Measurements from ENCODE around the gene TAAR2. TPM values are rescaled to one million over a fixed set of nuclear protein-coding genes. Genes with fewer than 3 reads are reported as not detected.
"Not testable (repeated sequence)": the region's sequence is repeated elsewhere in the genome, so short reads cannot be mapped to it uniquely, and the experiment has no call there.

Gene TAAR2
- total RNA-seq, 4 donors from 2014 or later = not detected

DNA sequence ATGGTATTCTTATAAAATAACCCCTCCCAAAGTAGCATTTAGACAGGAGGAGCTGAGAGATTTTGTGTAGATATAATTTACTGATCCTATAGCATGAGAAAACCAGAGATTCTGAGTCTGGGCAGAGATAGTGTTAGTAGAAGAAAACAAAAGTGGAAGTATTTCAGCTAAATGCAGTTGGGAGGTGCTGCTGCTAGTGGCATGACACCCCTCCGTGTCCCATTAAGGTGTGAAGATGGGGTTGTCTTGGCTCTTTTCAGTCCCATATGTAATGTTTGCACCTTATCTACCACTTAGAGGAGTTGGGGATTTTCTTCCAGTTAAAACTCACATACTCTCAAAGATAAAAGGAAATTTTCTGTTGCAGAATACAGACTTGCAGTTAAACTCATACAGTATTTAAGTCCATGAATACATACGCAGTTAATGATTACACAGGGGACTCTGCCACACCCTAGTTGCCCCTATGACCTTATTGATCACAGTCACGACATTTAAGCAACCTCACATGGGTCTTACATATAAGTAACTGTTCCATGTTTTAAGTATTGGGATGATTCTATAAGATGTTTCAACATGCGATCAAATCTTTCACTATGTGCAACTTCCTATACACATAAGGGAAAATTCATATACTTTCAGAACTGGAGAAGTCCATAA, 11.5 kb downstream of the TAAR2 start:
- Histone ChIP-seq H3K4me1 (peaks cover 0 to 7% (median 0%) of the 10 kb centered on the region in 3 donors), H3K4me3 (no peak overlapping the region), H3K9me3 (no peaks in the 10 kb centered on the region), H3K36me3 (no peaks in the 10 kb centered on the region), H3K27ac (no peak overlapping the region), H3K27me3 (no peaks in the 10 kb centered on the region)
- TF ChIP-seq, protein P1, sequence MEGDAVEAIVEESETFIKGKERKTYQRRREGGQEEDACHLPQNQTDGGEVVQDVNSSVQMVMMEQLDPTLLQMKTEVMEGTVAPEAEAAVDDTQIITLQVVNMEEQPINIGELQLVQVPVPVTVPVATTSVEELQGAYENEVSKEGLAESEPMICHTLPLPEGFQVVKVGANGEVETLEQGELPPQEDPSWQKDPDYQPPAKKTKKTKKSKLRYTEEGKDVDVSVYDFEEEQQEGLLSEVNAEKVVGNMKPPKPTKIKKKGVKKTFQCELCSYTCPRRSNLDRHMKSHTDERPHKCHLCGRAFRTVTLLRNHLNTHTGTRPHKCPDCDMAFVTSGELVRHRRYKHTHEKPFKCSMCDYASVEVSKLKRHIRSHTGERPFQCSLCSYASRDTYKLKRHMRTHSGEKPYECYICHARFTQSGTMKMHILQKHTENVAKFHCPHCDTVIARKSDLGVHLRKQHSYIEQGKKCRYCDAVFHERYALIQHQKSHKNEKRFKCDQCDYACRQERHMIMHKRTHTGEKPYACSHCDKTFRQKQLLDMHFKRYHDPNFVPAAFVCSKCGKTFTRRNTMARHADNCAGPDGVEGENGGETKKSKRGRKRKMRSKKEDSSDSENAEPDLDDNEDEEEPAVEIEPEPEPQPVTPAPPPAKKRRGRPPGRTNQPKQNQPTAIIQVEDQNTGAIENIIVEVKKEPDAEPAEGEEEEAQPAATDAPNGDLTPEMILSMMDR (IDR thresholded peaks at IDR 0.05) = no peak
- no peak for TF ChIP-seq POLR2A (IDR thresholded peaks at IDR 0.05)
- 56 to 64% methylated on average over 3 to 4 of the region's 4 CpGs for WGBS, 2 donors
- DNase-seq = no peak
- intact Hi-C loops (cut with DNase I) = no loop called here

DNA sequence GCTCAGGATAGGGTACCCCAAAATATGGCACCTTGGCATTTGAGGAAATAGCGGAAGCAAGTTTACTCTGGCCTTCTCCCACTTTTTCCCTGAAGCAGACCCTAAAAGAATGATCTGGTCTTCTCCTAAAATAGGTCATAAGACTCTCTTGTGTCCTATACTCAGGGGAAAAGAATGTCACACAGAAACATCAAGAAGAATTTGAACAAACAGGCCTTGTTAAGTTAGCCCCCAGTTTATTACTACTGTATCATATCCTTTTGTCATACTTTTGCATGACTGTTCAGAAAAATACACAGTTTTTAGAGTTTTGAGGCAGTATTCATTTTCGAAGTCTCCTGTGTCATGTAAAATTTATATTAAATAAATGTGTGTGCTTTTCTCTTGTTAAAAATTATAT, 12.5 kb downstream of the TAAR2 start:
- DNase-seq = no peak
- no peaks in the 10 kb centered on the region for H3K36me3 ChIP-seq
- no peaks in the 10 kb centered on the region for H3K27me3 ChIP-seq
- intact Hi-C loops (cut with DNase I) = no loop called here
- no peak overlapping the region for H3K27ac ChIP-seq
- no peaks in the 10 kb centered on the region for H3K9me3 ChIP-seq
- 84 to 98% methylated on average over 2 of the region's 2 CpGs for WGBS, 2 donors
- H3K4me3 ChIP-seq = no peak overlapping the region
- no peak for TF ChIP-seq POLR2A (IDR thresholded peaks at IDR 0.05)
- TF ChIP-seq, protein P1 (IDR thresholded peaks at IDR 0.05) = no peak
- H3K4me1 ChIP-seq = peaks cover 0 to 7% (median 0%) of the 10 kb centered on the region in 3 donors

DNA sequence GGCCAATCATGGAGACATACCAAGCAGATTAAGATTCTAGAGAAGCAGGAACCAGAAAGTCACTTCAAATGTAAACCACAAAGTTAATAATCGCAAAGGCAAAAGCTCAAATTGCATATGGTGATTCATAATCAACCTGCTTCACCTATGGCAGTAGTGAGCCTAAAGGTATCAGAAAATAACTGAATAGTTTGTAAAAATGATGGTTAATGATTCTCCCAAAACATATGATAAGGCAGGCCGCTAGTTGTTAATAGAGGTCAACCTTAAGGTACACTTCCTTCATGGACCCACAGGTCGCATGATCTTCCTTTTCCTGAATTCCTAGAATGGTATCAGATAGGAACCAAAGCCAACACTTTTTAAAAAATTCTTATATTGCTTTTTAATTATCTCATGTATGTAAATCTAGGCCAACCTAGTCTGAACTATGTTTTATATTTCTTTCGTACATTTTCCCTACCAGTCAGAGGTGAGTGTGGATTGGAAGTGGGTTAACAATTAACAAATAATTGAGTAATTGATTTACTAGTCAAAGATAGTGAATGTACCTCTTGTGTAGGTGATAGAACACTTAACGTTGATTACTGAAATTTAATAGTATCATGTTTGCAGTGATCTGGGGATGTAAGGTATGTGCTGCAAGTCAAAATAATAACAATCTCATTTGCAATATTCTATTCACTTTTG, 16.4 kb downstream of the TAAR2 start:
- WGBS, 2 donors = 82 to 85% methylated on average over 5 of the region's 5 CpGs
- intact Hi-C loops (cut with DNase I) = no loop called here
- no peaks in the 10 kb centered on the region for H3K36me3 ChIP-seq
- TF ChIP-seq, protein P1 (IDR thresholded peaks at IDR 0.05) = no peak
- no peak for TF ChIP-seq POLR2A (IDR thresholded peaks at IDR 0.05)
- H3K9me3 ChIP-seq = no peaks in the 10 kb centered on the region
- DNase-seq = no peak
- H3K27ac ChIP-seq = no peak overlapping the region
- H3K4me3 ChIP-seq = no peak overlapping the region
- H3K4me1 ChIP-seq = no peaks in the 10 kb centered on the region
- peaks cover 0 to 3% (median 0%) of the 10 kb centered on the region in 4 donors for H3K27me3 ChIP-seq

DNA sequence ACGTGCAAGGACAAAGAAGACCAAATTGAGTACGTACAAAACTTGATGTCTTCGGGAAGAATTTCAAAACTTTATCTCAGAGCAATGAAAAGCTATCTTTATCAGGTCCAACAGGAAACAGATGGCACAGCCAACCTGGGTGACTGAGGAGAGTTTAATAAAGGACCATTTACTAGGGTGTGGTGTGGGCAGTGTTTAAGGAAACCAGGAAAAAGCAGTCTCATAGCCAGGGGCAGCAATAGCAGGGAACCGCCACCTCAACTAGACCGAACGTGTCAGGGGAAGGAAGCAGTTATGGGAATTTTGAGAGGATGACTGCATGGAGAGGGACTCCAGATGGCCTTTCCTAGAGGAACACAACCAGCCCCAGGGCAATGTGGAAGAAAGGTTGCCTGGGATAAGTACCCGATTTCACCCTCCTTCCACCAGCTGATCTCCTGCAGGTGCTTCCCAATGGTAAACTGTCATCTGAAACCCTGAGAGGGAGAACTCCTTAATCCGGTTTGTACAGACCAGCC, 19.4 kb downstream of the TAAR2 start:
- Histone ChIP-seq H3K36me3 (no peaks in the 10 kb centered on the region), H3K9me3 (no peaks in the 10 kb centered on the region), H3K4me1 (no peaks in the 10 kb centered on the region), H3K27ac (no peak overlapping the region), H3K4me3 (no peak overlapping the region), H3K27me3 (peaks cover 0 to 3% (median 0%) of the 10 kb centered on the region in 4 donors)
- DNase-seq = no peak
- intact Hi-C loops (cut with DNase I) = no loop called here
- TF ChIP-seq, protein P1 (IDR thresholded peaks at IDR 0.05) = no peak
- no peak for TF ChIP-seq POLR2A (IDR thresholded peaks at IDR 0.05)
- 66 to 73% methylated on average over 6 to 8 of the region's 8 CpGs for WGBS, 2 donors

DNA sequence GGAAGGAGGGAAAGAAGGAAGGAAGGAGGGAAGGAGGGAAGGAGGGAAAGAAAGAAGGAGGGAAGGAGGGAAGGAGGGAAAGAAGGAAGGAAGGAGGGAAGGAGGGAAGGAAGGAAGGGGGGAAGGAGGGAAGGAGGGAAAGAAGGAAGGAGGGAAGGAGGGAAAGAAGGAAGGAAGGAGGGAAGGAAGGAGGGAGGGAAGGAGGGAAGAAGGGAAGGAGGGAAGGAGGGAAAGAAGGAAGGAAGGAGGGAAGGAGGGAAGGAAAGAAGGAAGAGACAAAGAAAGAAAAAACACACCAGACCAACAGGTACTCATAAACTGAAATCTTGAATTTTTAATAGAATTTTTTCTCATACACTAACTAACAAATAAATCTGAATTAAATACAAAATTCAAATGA, 23.2 kb downstream of the TAAR2 start:
- H3K9me3 ChIP-seq; H3K4me3 ChIP-seq; intact Hi-C loops (cut with DNase I); H3K36me3 ChIP-seq; H3K4me1 ChIP-seq; H3K27me3 ChIP-seq; H3K27ac ChIP-seq; DNase-seq: not testable (repeated sequence)
